Fibroblast of lung (primary cell): ENCODE results near the gene RAD23B.

Experiments used
- EZH2 ChIP-seq: IDR thresholded peaks from 2 replicates; pipeline ENCODE4 v1.5.1; 2012; ENCODE audit warnings: low read length, control low read depth, mild to moderate bottlenecking; ENCODE audit errors: missing control alignments
- TF ChIP-seq, protein P1 (sequence below), 2 donors: IDR thresholded peaks in 1 of 2; conservative IDR thresholded peaks in 1 of 2; 1 replicate in 1 of 2; 2 replicates in 1 of 2; pipeline ENCODE4 v1.5.1; 2011 to 2012; ENCODE audit warnings: low read length in 2 of 2, control low read depth in 1 of 2, inconsistent platforms in 1 of 2, low read depth in 1 of 2, mild to moderate bottlenecking in 1 of 2

DNA sequence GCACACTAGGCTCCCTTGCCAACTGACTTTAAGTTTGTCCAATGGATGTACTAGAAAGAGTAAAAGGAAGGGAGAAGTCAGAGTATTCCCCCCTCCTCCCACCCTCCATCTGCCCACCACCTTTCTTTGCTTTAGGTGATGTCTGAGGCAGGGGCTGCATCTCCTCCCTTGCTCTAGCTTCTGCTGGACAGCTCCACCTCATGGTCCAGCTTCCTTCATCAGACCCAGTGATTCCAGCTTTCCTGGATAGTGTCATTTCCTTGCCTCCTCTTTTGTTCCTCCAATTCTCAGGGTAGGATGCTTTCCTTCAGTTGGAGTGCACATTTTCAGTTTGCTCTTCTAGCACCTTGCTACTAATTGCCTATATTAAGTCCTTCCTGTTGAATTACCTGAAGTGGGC is 67.4 kb downstream of the RAD23B start:
- TF ChIP-seq, protein P1, sequence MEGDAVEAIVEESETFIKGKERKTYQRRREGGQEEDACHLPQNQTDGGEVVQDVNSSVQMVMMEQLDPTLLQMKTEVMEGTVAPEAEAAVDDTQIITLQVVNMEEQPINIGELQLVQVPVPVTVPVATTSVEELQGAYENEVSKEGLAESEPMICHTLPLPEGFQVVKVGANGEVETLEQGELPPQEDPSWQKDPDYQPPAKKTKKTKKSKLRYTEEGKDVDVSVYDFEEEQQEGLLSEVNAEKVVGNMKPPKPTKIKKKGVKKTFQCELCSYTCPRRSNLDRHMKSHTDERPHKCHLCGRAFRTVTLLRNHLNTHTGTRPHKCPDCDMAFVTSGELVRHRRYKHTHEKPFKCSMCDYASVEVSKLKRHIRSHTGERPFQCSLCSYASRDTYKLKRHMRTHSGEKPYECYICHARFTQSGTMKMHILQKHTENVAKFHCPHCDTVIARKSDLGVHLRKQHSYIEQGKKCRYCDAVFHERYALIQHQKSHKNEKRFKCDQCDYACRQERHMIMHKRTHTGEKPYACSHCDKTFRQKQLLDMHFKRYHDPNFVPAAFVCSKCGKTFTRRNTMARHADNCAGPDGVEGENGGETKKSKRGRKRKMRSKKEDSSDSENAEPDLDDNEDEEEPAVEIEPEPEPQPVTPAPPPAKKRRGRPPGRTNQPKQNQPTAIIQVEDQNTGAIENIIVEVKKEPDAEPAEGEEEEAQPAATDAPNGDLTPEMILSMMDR (conservative IDR thresholded peaks at IDR 0.05 in 1 of 2, IDR thresholded peaks at IDR 0.05 in 1 of 2; ENCODE audit: low read depth in 1 of 2, low read length in 2 of 2): no peak
- no peak for TF ChIP-seq EZH2
